ENCODE results near the gene CACNG4.

The CACNG4 gene

GRCh38 chr17:67067571-67068482 lies 103.3 kb downstream of the CACNG4 start:
- FAIRE-seq, result no peak

DNA sequence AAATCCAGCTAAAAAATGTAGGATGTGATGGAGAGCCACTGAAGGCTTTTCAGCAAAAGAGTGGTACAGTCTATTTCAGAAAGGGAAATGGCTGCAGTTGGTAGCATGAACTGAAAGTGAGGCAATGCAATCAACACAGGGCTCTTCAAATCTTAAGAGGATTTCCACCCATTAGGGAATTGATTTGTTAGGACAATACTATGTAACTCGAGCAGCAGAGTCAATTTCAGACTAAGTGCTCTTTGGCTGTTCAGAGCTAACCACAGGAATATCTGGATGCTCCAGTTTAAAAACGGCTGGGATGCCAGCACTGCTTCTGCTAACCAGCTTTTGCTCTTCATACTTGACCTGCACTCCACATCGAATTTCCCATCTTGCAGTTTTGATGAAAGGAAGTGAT lies 104.5 kb downstream of the CACNG4 start:
- no peak for FAIRE-seq

DNA sequence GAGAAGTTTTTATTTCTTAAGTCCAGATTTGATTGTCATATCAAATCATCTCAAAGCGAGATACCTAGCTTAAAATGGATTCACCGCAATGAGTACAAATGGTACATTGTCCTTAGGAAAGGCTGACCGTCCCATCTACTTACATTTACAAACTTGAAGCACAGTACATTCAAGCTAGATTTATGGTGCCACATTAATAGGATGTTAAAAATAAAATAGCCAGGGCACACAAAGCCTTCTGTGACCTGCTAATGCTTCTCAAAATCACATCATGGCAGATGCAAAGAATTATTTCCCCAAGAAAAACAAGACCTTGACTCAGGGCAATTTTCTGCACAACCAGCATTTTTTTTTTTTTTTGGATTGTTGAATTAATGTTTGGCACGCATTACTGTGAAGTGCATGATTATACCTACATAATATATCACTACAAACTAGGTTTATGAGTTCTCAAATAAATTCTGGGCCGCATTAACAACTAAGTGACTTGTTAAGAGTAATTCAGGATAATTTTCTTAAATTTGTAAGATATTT lies 105.2 kb downstream of the CACNG4 start:
- FAIRE-seq, result peak; percentile 45

GRCh38 chr17:67071595-67071994 lies 107.1 kb downstream of the CACNG4 start:
- FAIRE-seq, result no peak

DNA sequence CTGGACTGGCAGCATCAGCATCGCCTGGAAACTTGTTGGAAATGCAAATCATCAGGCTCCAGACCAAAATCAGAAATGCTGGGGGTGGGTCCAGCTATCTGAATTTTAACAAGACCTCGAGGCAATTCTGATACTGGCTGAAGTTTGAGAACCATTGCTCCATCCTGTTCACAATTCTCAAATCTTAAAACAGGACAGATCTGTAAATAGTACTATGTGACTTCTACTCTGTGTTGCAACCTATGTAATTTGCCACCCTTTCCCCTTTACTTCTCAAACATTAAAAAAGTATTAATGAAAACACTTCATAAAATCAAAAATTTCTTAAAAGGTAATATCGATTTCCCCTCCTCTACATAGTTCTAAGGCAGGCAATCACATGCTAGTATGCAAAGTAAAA lies 108.4 kb downstream of the CACNG4 start:
- no peak for FAIRE-seq

- peak; percentile 97 for FAIRE-seq
These were observed 110.3 kb downstream of the CACNG4 start for GRCh38 chr17:67074781-67075180.

- FAIRE-seq, result no peak
These were observed 111.8 kb downstream of the CACNG4 start for GRCh38 chr17:67076290-67076689.

- no peak for FAIRE-seq
These were observed 113.8 kb downstream of the CACNG4 start for GRCh38 chr17:67078292-67078691.

DNA sequence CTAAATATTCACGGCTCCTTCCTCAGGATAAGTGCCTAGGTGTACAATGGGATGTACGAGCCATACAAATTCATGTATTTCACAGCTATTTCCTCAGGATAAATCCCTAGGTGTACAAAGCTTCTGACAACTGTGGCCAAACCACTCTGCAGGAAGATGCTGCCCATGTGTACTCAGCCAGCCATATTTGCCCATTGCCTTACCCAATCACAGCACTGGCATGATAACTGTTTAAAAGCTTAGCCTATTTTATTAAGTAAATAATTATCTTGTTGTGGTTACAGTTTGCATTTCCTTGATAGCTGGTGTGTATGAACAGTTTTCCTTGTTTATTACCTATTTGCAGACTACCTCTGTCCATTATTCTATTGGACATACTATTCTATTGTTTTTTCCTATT lies 115.0 kb downstream of the CACNG4 start:
- no peak for FAIRE-seq

GRCh38 chr17:67080804-67081203 lies 116.3 kb downstream of the CACNG4 start:
- FAIRE-seq, result no peak

DNA sequence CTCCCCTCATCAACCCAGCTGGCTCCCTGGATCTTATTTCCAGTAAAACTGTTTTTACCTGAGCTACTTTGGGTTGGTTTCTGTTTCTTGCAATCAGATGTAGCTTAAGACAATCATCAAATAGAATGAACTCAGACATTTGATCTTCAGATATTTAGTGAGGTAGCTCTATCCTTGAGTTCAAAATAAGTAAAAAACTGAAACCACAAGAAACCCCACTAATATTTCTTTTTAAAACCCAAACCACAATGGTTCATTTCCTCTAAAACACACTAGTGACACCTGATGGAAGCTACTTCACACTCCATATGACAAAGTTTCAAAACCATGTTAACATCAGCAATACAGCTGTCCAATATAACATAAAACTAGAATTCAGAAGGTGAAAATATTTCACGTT lies 117.6 kb downstream of the CACNG4 start:
- peak; percentile 9 for FAIRE-seq
